GM12875 (cell line): Measurements from ENCODE around the gene BLTP1.

Experiments
- H3K4me3 ChIP-seq: one replicate; pipeline ENCODE4 v1.5.1; 2011; ENCODE audit warnings: low read depth, low read length, control low read depth
- CTCF ChIP-seq: IDR thresholded peaks from 2 replicates; pipeline ENCODE4 v1.5.1; 2011; ENCODE audit warnings: low read depth, mild to moderate bottlenecking, control low read depth, inconsistent platforms, low read length, moderate library complexity, borderline replicate concordance; ENCODE audit not compliant: insufficient read depth

Gene BLTP1

GRCh38 chr4:122163767-122164166, 11.6 kb downstream of the BLTP1 start:
- H3K4me3 ChIP-seq, result no peak overlapping the region
- no peak for TF ChIP-seq CTCF

- TF ChIP-seq CTCF, result no peak
- H3K4me3 ChIP-seq, result no peak overlapping the region
Measured at GRCh38 chr4:122167369-122167768, 15.2 kb downstream of the BLTP1 start.

- no peak for TF ChIP-seq CTCF
- H3K4me3 ChIP-seq, result no peak overlapping the region
Measured at GRCh38 chr4:122170775-122171174, 18.6 kb downstream of the BLTP1 start.

- no peak for TF ChIP-seq CTCF
- no peak overlapping the region for H3K4me3 ChIP-seq
Measured at GRCh38 chr4:122171323-122171722, 19.2 kb downstream of the BLTP1 start.

GRCh38 chr4:122172266-122172665, 20.1 kb downstream of the BLTP1 start:
- no peak for TF ChIP-seq CTCF

GRCh38 chr4:122178961-122179360, 26.8 kb downstream of the BLTP1 start:
- no peak for TF ChIP-seq CTCF
- H3K4me3 ChIP-seq, result no peak overlapping the region

More at GRCh38 chr4:122172266-122172665, 20.1 kb downstream of the BLTP1 start:
- H3K4me3 ChIP-seq, result no peak overlapping the region

- H3K4me3 ChIP-seq, result no peak overlapping the region
- TF ChIP-seq CTCF, result no peak
Measured at GRCh38 chr4:122195718-122196117, 43.6 kb downstream of the BLTP1 start.
